IMR-90 (cell line): ENCODE data around the gene CABCOCO1.

Source experiments
- CHD1 ChIP-seq: IDR thresholded peaks from 2 replicates; pipeline ENCODE4 v1.6.1; 2012; ENCODE audit warnings: low read depth, low read length, improper control_type of control experiment
- POLR2A ChIP-seq: IDR thresholded peaks from 2 replicates; pipeline ENCODE4 v1.6.1; 2012; ENCODE audit warnings: mild to moderate bottlenecking, low read depth, low read length
- RAD21 ChIP-seq: IDR thresholded peaks from 2 replicates; pipeline ENCODE4 v1.6.1; 2012; ENCODE audit warnings: low read length, improper control_type of control experiment
- TF ChIP-seq, protein P1 (sequence below): conservative IDR thresholded peaks from 2 replicates; pipeline ENCODE4 v1.5.1; 2012; ENCODE audit warnings: mild to moderate bottlenecking, low read depth, low read length, improper control_type of control experiment
- TF ChIP-seq, protein P2 (sequence below): fragments of 150-350 bp; IDR thresholded peaks from 2 replicates; pipeline ENCODE4 v1.6.1; 2017; ENCODE audit warnings: mild to moderate bottlenecking, antibody characterized with exemption, low read length, low read depth

DNA sequence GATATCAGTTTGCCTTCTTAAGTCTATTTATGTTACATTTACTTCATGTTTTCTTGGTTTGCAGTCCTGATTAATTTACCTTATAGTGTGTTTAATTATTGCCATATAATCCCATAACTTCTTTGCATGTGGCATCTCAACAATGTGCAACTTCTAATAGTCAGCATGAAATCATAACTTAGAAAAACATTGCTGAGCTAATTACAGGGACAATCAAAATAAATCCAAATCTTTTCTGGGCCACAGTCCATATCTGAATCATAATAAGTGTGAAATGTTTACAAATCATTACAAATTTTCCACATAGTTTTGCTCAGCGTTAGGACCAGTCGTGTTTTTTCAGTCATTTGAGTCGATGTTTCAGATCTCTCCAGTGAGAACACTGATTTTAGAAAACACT lies 29.1 kb upstream of the CABCOCO1 start:
- TF ChIP-seq, protein P1, sequence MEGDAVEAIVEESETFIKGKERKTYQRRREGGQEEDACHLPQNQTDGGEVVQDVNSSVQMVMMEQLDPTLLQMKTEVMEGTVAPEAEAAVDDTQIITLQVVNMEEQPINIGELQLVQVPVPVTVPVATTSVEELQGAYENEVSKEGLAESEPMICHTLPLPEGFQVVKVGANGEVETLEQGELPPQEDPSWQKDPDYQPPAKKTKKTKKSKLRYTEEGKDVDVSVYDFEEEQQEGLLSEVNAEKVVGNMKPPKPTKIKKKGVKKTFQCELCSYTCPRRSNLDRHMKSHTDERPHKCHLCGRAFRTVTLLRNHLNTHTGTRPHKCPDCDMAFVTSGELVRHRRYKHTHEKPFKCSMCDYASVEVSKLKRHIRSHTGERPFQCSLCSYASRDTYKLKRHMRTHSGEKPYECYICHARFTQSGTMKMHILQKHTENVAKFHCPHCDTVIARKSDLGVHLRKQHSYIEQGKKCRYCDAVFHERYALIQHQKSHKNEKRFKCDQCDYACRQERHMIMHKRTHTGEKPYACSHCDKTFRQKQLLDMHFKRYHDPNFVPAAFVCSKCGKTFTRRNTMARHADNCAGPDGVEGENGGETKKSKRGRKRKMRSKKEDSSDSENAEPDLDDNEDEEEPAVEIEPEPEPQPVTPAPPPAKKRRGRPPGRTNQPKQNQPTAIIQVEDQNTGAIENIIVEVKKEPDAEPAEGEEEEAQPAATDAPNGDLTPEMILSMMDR: no peak
- TF ChIP-seq POLR2A (no peak), RAD21 (no peak), CHD1 (no peak)
- TF ChIP-seq, protein P2, sequence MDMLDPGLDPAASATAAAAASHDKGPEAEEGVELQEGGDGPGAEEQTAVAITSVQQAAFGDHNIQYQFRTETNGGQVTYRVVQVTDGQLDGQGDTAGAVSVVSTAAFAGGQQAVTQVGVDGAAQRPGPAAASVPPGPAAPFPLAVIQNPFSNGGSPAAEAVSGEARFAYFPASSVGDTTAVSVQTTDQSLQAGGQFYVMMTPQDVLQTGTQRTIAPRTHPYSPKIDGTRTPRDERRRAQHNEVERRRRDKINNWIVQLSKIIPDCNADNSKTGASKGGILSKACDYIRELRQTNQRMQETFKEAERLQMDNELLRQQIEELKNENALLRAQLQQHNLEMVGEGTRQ: no peak
